HG03521 (cell line): ENCODE data around the gene ZSCAN25.
"Not testable (repeated sequence)": the region's sequence is repeated elsewhere in the genome, so short reads cannot be mapped to it uniquely, and the experiment has no call there.

ENCODE experiments used
- ATAC-seq: cut with Tn5 transposase; IDR thresholded peaks from one replicate; pipeline ENCODE4 v1.9.1; 2021; ENCODE audit warnings: mild to moderate bottlenecking, moderate library complexity; ENCODE audit not compliant: unreplicated experiment

The ZSCAN25 gene

GRCh38 chr7:99644431-99644830, 27.7 kb downstream of the ZSCAN25 start:
- no peak for ATAC-seq

GRCh38 chr7:99645590-99645989, 28.8 kb downstream of the ZSCAN25 start:
- no peak for ATAC-seq

GRCh38 chr7:99648843-99649242, 32.1 kb downstream of the ZSCAN25 start:
- ATAC-seq: no peak

- no peak for ATAC-seq
These were observed 34.5 kb downstream of the ZSCAN25 start for GRCh38 chr7:99651290-99651689.

GRCh38 chr7:99652671-99653070, 35.9 kb downstream of the ZSCAN25 start:
- no peak for ATAC-seq

GRCh38 chr7:99653269-99653668, 36.5 kb downstream of the ZSCAN25 start:
- ATAC-seq: not testable (repeated sequence)

GRCh38 chr7:99653754-99654153, 37.0 kb downstream of the ZSCAN25 start:
- ATAC-seq: no peak

- not testable (repeated sequence) for ATAC-seq
These were observed 37.9 kb downstream of the ZSCAN25 start for GRCh38 chr7:99654626-99655025.

GRCh38 chr7:99657879-99658278, 41.1 kb downstream of the ZSCAN25 start:
- ATAC-seq: not testable (repeated sequence)

GRCh38 chr7:99665312-99666012, 48.7 kb downstream of the ZSCAN25 start:
- no peak for ATAC-seq

- ATAC-seq: no peak
These were observed 49.3 kb downstream of the ZSCAN25 start for GRCh38 chr7:99666013-99666395.

GRCh38 chr7:99667179-99667578, 50.4 kb downstream of the ZSCAN25 start:
- ATAC-seq: no peak

GRCh38 chr7:99668541-99668940, 51.8 kb downstream of the ZSCAN25 start:
- no peak for ATAC-seq

- no peak for ATAC-seq
These were observed 53.0 kb downstream of the ZSCAN25 start for GRCh38 chr7:99669782-99670181.

GRCh38 chr7:99672573-99672972, 55.8 kb downstream of the ZSCAN25 start:
- ATAC-seq: no peak

GRCh38 chr7:99674995-99675742, 58.4 kb downstream of the ZSCAN25 start:
- no peak for ATAC-seq

GRCh38 chr7:99677013-99677647, 60.4 kb downstream of the ZSCAN25 start:
- ATAC-seq: no peak

GRCh38 chr7:99677648-99678045, 60.9 kb downstream of the ZSCAN25 start:
- no peak for ATAC-seq

- no peak for ATAC-seq
These were observed 62.3 kb downstream of the ZSCAN25 start for GRCh38 chr7:99679032-99679399.

GRCh38 chr7:99679400-99680191, 62.9 kb downstream of the ZSCAN25 start, which contains the start of gene CYP3A5:
CYP3A5 (minus strand) TSS chr7:99679996; CDS start chr7:99679896, 100 bp downstream.
- ATAC-seq: no peak
